T-cell (primary cell): ENCODE data around the gene SPOCK2. TPM values are rescaled to one million over a fixed set of nuclear protein-coding genes. Genes with fewer than 3 reads are reported as not detected.

Experiments
- ATAC-seq, 4 experiments: fragments of 200-7000 bp in 3 of 4; fragments of 150-1000 bp in 1 of 4; cut with Tn5 transposase; replicated peaks in 1 of 4; 1 replicate in 3 of 4; 2 replicates in 1 of 4; pipeline ENCODE4 v1.10.0; 2021; ENCODE audit warnings: moderate library complexity in 3 of 4, mild to moderate bottlenecking in 2 of 4, moderate number of reproducible peaks in 1 of 4
- CTCF ChIA-PET, 2 donors: fragments of 300-600 bp; sonication (Branson Sonifier 250); formaldehyde crosslinking; loops; one replicate each; lab custom pipeline; 2022; ENCODE audit warnings: antibody characterized with exemption in 2 of 2; lab: Charles Lee
- POLR2A ChIA-PET, 2 donors: fragments of 300-600 bp; sonication (Branson Sonifier 250); formaldehyde crosslinking; loops; one replicate each; lab custom pipeline; 2022; ENCODE audit warnings: antibody characterized with exemption in 2 of 2; lab: Charles Lee
- DNase-seq, 35 experiments: peaks; one replicate each; pipeline versions ENCODE4 v3.0.0 to v3.0.0-alpha.2; 2013 to 2023
- H3K27ac ChIP-seq: one replicate; pipeline ENCODE4 v1.5.1; 2013; ENCODE audit warnings: low read length
- H3K27me3 ChIP-seq, 2 experiments: replicated peaks in 1 of 2; 1 replicate in 1 of 2; 2 replicates in 1 of 2; pipeline versions ENCODE4 v1.6.1 to v1.7.0; 2013; ENCODE audit warnings: low read length in 1 of 2, mixed read lengths in 1 of 2; ENCODE audit not compliant: control insufficient read depth in 2 of 2, insufficient read depth in 2 of 2; ENCODE audit errors: extremely low read depth in 1 of 2
- H3K36me3 ChIP-seq, 2 donors: 1 replicate in 1 of 2; 2 replicates in 1 of 2; pipeline versions ENCODE4 v1.6.1 to v1.7.0; 2013; ENCODE audit warnings: low read length in 1 of 2; ENCODE audit not compliant: control insufficient read depth in 2 of 2, insufficient read depth in 1 of 2; ENCODE audit errors: extremely low read depth in 1 of 2
- H3K4me1 ChIP-seq, 2 experiments: 1 replicate in 1 of 2; 2 replicates in 1 of 2; pipeline versions ENCODE4 v1.6.1 to v1.7.0; 2013; ENCODE audit warnings: low read length in 2 of 2, mixed read lengths in 1 of 2; ENCODE audit not compliant: insufficient read depth in 2 of 2, control insufficient read depth in 1 of 2; ENCODE audit errors: extremely low read depth in 1 of 2
- H3K4me3 ChIP-seq, 2 donors: 1 replicate in 1 of 2; 2 replicates in 1 of 2; pipeline versions ENCODE4 v1.5.1 to v1.7.0; 2013; ENCODE audit warnings: mild to moderate bottlenecking in 2 of 2, low read length in 1 of 2, moderate library complexity in 1 of 2; ENCODE audit not compliant: control insufficient read depth in 1 of 2; ENCODE audit errors: extremely low read depth in 1 of 2
- H3K9me3 ChIP-seq: 2 replicates; pipeline ENCODE4 v1.7.0; 2013
- H3K27ac Mint-ChIP-seq, 2 donors: one replicate each; pipeline ENCODE4 v1.8.0; 2020 to 2021; ENCODE audit warnings: mild to moderate bottlenecking in 2 of 2, mixed read lengths in 2 of 2
- H3K27me3 Mint-ChIP-seq, 2 donors: one replicate each; pipeline ENCODE4 v1.8.0; 2021 to 2022; ENCODE audit warnings: mixed read lengths in 2 of 2
- H3K36me3 Mint-ChIP-seq: one replicate; pipeline ENCODE4 v1.8.0; 2021; ENCODE audit warnings: mixed read lengths
- H3K4me1 Mint-ChIP-seq, 3 donors: one replicate each; pipeline ENCODE4 v1.8.0; 2020 to 2022; ENCODE audit warnings: mixed read lengths in 3 of 3, mild to moderate bottlenecking in 1 of 3
- H3K4me3 Mint-ChIP-seq, 3 donors: one replicate each; pipeline ENCODE4 v1.8.0; 2020 to 2022; ENCODE audit warnings: mild to moderate bottlenecking in 3 of 3, mixed read lengths in 3 of 3, moderate library complexity in 3 of 3
- H3K9me3 Mint-ChIP-seq, 3 donors: one replicate each; pipeline ENCODE4 v1.8.0; 2020 to 2022; ENCODE audit warnings: mixed read lengths in 3 of 3
- WGBS: methylation state at CpG from one replicate; pipeline ENCODE4 v1.1.5; 2013; ENCODE audit warnings: missing lambda C conversion rate; ENCODE audit not compliant: insufficient coverage; 5-methylcytosine and 5-hydroxymethylcytosine counted together
- total RNA-seq, 35 experiments: library from RNA in 6 of 35; stranded (reverse) in 6 of 35; fragments of 120-200 nt in 1 of 35; gene quantifications; one replicate each; pipeline versions ENCODE4 v1.2.1 to v1.2.4 and lab custom pipeline; 2013 to 2026

The SPOCK2 gene
- total RNA-seq, 5 donors from 2014 or later (not counting 1 experiment from before 2014, with no cell fraction given), result 501 to 684 (median 547) TPM

DNA sequence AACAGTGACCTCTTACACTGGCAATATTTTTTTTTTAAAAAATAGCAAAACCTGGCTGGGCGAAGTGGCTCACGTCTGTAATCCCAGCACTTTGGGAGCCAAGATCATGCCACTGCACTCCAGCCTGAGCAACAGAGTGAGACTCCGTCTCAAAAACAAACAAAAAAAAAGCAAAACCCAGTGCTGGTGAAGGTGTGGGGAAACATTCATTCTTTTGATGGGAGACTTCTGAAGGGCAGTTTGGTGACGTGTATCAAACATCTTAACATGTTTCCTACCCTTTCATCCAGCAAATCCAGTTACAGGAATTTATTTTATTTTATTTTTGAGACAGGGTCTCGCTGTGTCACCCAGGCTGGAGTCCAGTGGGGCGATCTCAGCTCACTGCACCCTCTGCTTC is 66.1 kb downstream of the SPOCK2 start:
- 88% methylated on average over 3 of the region's 6 CpGs for WGBS
- no peak overlapping the region for H3K4me3 Mint-ChIP-seq
- H3K9me3 Mint-ChIP-seq, result no peaks in the 10 kb centered on the region
- ChIA-PET POLR2A (no interaction called here), CTCF (no interaction called here)
- H3K36me3 Mint-ChIP-seq, result no peaks in the 10 kb centered on the region
- Histone ChIP-seq H3K27me3 (peaks cover 0 to 17% of the 10 kb centered on the region in 2 experiments), H3K36me3 (no peaks in the 10 kb centered on the region), H3K9me3 (no peaks in the 10 kb centered on the region), H3K4me3 (no peak overlapping the region), H3K4me1 (no peaks in the 10 kb centered on the region), H3K27ac (no peak overlapping the region)
- no peak for DNase-seq
- H3K27ac Mint-ChIP-seq, result no peak overlapping the region
- H3K27me3 Mint-ChIP-seq, result peaks cover 6% of the 10 kb centered on the region in 2 donors
- H3K4me1 Mint-ChIP-seq, result peaks cover 2 to 7% (median 4%) of the 10 kb centered on the region in 3 donors
- no peak for ATAC-seq

GRCh38 chr10:72020914-72021809 is 67.2 kb downstream of the SPOCK2 start:
- Histone ChIP-seq H3K36me3 (no peaks in the 10 kb centered on the region), H3K4me3 (no peak overlapping the region), H3K27me3 (peaks cover 0 to 19% of the 10 kb centered on the region in 2 experiments), H3K9me3 (no peaks in the 10 kb centered on the region), H3K27ac (no peak overlapping the region), H3K4me1 (no peaks in the 10 kb centered on the region)
- Mint-ChIP-seq H3K27me3 (peaks cover 5 to 6% of the 10 kb centered on the region in 2 donors), H3K4me3 (no peak overlapping the region), H3K9me3 (no peaks in the 10 kb centered on the region), H3K36me3 (no peaks in the 10 kb centered on the region), H3K27ac (no peak overlapping the region), H3K4me1 (peaks cover 2 to 7% (median 4%) of the 10 kb centered on the region in 3 donors)
- POLR2A ChIA-PET, result no interaction called here
- ATAC-seq (no peak), DNase-seq (no peak)
- 84% methylated on average over 2 of the region's 9 CpGs for WGBS
- CTCF ChIA-PET, result no interaction called here

DNA sequence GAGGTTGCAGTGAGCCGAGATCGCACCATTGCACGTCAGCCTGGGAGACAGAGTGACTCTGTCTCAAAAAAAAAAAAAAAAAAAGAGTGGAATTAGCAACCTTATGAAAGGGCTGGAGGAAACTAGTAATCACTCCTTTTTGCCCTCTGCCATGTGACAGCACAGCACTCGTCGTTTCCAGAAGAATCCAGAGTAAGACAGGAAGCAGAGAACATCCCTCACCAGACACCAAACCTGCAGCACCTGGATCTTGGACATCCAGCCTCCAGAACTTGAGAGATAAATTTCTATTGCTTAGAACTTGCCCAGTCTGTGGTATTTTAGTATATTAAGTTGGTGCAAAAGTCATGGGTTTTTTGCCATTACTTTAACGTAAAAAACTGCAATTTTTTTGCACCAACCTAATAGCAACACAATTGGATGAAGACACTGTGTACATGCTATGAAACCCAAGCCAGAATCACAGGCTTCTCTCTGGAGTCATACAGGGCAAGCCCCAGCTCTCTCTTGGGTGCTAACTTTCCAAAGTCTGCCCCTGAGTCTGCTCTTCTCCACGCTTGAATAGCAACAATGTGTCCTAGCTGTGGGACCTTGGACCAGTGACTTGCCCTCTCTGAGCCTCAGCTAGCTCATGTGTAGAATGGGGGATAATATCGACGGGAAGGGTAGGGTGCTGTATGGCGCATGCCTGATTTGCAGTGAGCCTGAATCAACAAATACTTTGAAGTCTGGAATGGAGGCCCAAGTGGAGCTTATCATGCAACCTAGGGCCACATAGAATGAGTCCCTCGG is 69.1 kb downstream of the SPOCK2 start:
- no peaks in the 10 kb centered on the region for H3K36me3 ChIP-seq
- no peak for DNase-seq
- ATAC-seq, result no peak
- ChIA-PET POLR2A (no interaction called here), CTCF (no interaction called here)
- Mint-ChIP-seq H3K4me1 (peaks cover 2 to 7% (median 4%) of the 10 kb centered on the region in 3 donors), H3K27me3 (peaks cover 3 to 6% of the 10 kb centered on the region in 2 donors), H3K27ac (no peak overlapping the region), H3K9me3 (no peaks in the 10 kb centered on the region), H3K4me3 (no peak overlapping the region), H3K36me3 (no peaks in the 10 kb centered on the region)
- WGBS, result 93% methylated on average over 7 of the region's 11 CpGs
- no peak overlapping the region for H3K27ac ChIP-seq
- no peaks in the 10 kb centered on the region for H3K9me3 ChIP-seq
- peaks cover 0 to 21% of the 10 kb centered on the region in 2 experiments for H3K27me3 ChIP-seq
- no peaks in the 10 kb centered on the region for H3K4me1 ChIP-seq
- H3K4me3 ChIP-seq, result no peak overlapping the region

- H3K27me3 ChIP-seq, result peaks cover 0 to 18% of the 10 kb centered on the region in 2 experiments
- no peaks in the 10 kb centered on the region for H3K4me1 ChIP-seq
- H3K27ac ChIP-seq, result no peak overlapping the region
- no peak overlapping the region for H3K27ac Mint-ChIP-seq
- H3K4me3 Mint-ChIP-seq, result no peak overlapping the region
- no peaks in the 10 kb centered on the region for H3K36me3 Mint-ChIP-seq
- peaks cover 2 to 7% (median 4%) of the 10 kb centered on the region in 3 donors for H3K4me1 Mint-ChIP-seq
- no peak overlapping the region for H3K4me3 ChIP-seq
- 91% methylated on average over 7 of the region's 13 CpGs for WGBS
- ChIA-PET CTCF (no interaction called here), POLR2A (no interaction called here)
- no peaks in the 10 kb centered on the region for H3K9me3 Mint-ChIP-seq
- H3K9me3 ChIP-seq, result no peaks in the 10 kb centered on the region
- H3K27me3 Mint-ChIP-seq, result peaks cover 3 to 6% of the 10 kb centered on the region in 2 donors
- no peak for DNase-seq
- ATAC-seq, result no peak
- H3K36me3 ChIP-seq, result no peaks in the 10 kb centered on the region
These were observed 71.6 kb downstream of the SPOCK2 start for GRCh38 chr10:72016608-72017300.

DNA sequence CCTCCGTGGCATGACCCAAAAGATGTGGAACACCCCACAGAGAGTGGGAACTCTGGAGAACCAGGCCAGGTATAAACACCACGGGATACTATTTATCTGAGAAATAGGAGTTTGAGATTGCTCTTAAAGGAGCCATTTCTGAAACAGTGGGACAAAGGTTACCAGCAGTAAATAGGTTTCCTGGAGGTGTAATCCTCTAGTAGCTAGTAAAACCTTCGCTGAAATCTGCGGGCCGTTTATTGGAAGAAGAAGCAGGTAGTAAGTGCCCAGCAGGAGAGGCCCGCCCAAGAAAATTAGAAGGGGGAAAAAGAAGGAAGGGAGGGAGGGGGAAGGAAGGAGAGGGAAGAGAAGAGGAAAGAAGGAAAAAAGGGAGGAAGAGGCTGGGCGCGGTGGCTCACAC is 72.5 kb downstream of the SPOCK2 start:
- H3K27me3 ChIP-seq, result peaks cover 0 to 18% of the 10 kb centered on the region in 2 experiments
- H3K9me3 ChIP-seq, result no peaks in the 10 kb centered on the region
- POLR2A ChIA-PET, result no interaction called here
- no peak for ATAC-seq
- CTCF ChIA-PET, result no interaction called here
- Mint-ChIP-seq H3K4me3 (no peak overlapping the region), H3K36me3 (no peaks in the 10 kb centered on the region), H3K4me1 (peaks cover 0 to 2% (median 0%) of the 10 kb centered on the region in 3 donors), H3K9me3 (no peaks in the 10 kb centered on the region), H3K27me3 (peaks cover 1 to 6% of the 10 kb centered on the region in 2 donors), H3K27ac (no peak overlapping the region)
- H3K27ac ChIP-seq, result no peak overlapping the region
- H3K36me3 ChIP-seq, result no peaks in the 10 kb centered on the region
- no peak for DNase-seq
- 80% methylated on average over 7 of the region's 8 CpGs for WGBS
- no peak overlapping the region for H3K4me3 ChIP-seq
- no peaks in the 10 kb centered on the region for H3K4me1 ChIP-seq
